Stomach (tissue), 4 donors: ENCODE measurements around the gene BTBD9.

Source experiments
- CTCF ChIP-seq, 7 experiments: fragments of 450-650 bp in 4 of 7; fragments of 200-600 bp in 3 of 7; sonication (generic) in 3 of 7; IDR thresholded peaks; one replicate each; pipeline ENCODE4 v1.5.1; 2016 to 2019; ENCODE audit warnings: antibody characterized with exemption in 7 of 7, control low read depth in 2 of 7, mild to moderate bottlenecking in 1 of 7
- EP300 ChIP-seq: sonication (generic); formaldehyde crosslinking; IDR thresholded peaks from one replicate; pipeline ENCODE4 v1.6.1; 2017; ENCODE audit warnings: antibody characterized with exemption
- POLR2A ChIP-seq, 4 donors: fragments of 450-650 bp; IDR thresholded peaks; one replicate each; pipeline ENCODE4 v1.6.1; 2016; ENCODE audit warnings: antibody characterized with exemption in 4 of 4, control low read depth in 2 of 4, mild to moderate bottlenecking in 1 of 4, moderate library complexity in 1 of 4
- POLR2AphosphoS5 ChIP-seq, 3 donors: sonication (generic); formaldehyde crosslinking; IDR thresholded peaks; one replicate each; pipeline ENCODE4 v1.6.1; 2016; ENCODE audit warnings: antibody characterized with exemption in 3 of 3

- TF ChIP-seq CTCF (IDR thresholded peaks at IDR 0.05) = no peak
- no peak for TF ChIP-seq POLR2AphosphoS5 (IDR thresholded peaks at IDR 0.05)
- no peak for TF ChIP-seq POLR2A (IDR thresholded peaks at IDR 0.05)
- TF ChIP-seq EP300 = no peak
Observed at GRCh38 chr6:38387971-38388370, 251.8 kb downstream of the BTBD9 start.
